ENCODE results near the gene RMND5B.

The RMND5B gene

GRCh38 chr5:178163772-178164735 lies 33.2 kb downstream of the RMND5B start:
- no peak overlapping the region for H3K4me3 ChIP-seq (ENCODE audit: low read depth, low read length)
- TF ChIP-seq POLR2A (IDR thresholded peaks at IDR 0.05; ENCODE audit: extremely low read depth, insufficient read length) = no peak
- peak; percentile 94 for TF ChIP-seq CTCF (IDR thresholded peaks at IDR 0.05; ENCODE audit: low read depth, low read length)
- TF ChIP-seq, protein P1, sequence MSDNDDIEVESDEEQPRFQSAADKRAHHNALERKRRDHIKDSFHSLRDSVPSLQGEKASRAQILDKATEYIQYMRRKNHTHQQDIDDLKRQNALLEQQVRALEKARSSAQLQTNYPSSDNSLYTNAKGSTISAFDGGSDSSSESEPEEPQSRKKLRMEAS (IDR thresholded peaks at IDR 0.05; ENCODE audit: low read depth, low read length) = peak; percentile 77
- TF ChIP-seq MYC (IDR thresholded peaks at IDR 0.05; ENCODE audit: low read depth, low read length) = peak; percentile 59

GRCh38 chr5:178165581-178165980 lies 34.8 kb downstream of the RMND5B start:
- no peak for DNase-seq (ENCODE audit: low read depth)
- TF ChIP-seq CTCF (IDR thresholded peaks at IDR 0.05; ENCODE audit: low read depth, low read length) (no peak), MYC (IDR thresholded peaks at IDR 0.05; ENCODE audit: low read depth, low read length) (no peak), POLR2A (IDR thresholded peaks at IDR 0.05; ENCODE audit: extremely low read depth, insufficient read length) (no peak)
- TF ChIP-seq, protein P1 (IDR thresholded peaks at IDR 0.05; ENCODE audit: low read depth, low read length) = no peak
- no peak overlapping the region for H3K4me3 ChIP-seq (ENCODE audit: low read depth, low read length)

More at GRCh38 chr5:178163772-178164735, 33.2 kb downstream of the RMND5B start:
- DNase-seq (ENCODE audit: low read depth) = peak; percentile 80

- TF ChIP-seq MYC (IDR thresholded peaks at IDR 0.05; ENCODE audit: low read depth, low read length) = no peak
- TF ChIP-seq POLR2A (IDR thresholded peaks at IDR 0.05; ENCODE audit: extremely low read depth, insufficient read length) = no peak
- TF ChIP-seq CTCF (IDR thresholded peaks at IDR 0.05; ENCODE audit: low read depth, low read length) = no peak
- TF ChIP-seq, protein P1 (IDR thresholded peaks at IDR 0.05; ENCODE audit: low read depth, low read length) = no peak
- H3K4me3 ChIP-seq (ENCODE audit: low read depth, low read length) = no peak overlapping the region
- no peak for DNase-seq (ENCODE audit: low read depth)
Measured at GRCh38 chr5:178170455-178170854, 39.6 kb downstream of the RMND5B start.

- TF ChIP-seq, protein P1 (IDR thresholded peaks at IDR 0.05; ENCODE audit: low read depth, low read length) = no peak
- TF ChIP-seq CTCF (IDR thresholded peaks at IDR 0.05; ENCODE audit: low read depth, low read length) (no peak), MYC (IDR thresholded peaks at IDR 0.05; ENCODE audit: low read depth, low read length) (no peak), POLR2A (IDR thresholded peaks at IDR 0.05; ENCODE audit: extremely low read depth, insufficient read length) (no peak)
- no peak overlapping the region for H3K4me3 ChIP-seq (ENCODE audit: low read depth, low read length)
- no peak for DNase-seq (ENCODE audit: low read depth)
Measured at GRCh38 chr5:178174456-178174855, 43.6 kb downstream of the RMND5B start.

- no peak for DNase-seq (ENCODE audit: low read depth)
- TF ChIP-seq CTCF (IDR thresholded peaks at IDR 0.05; ENCODE audit: low read depth, low read length) = no peak
- TF ChIP-seq, protein P1 (IDR thresholded peaks at IDR 0.05; ENCODE audit: low read depth, low read length) = no peak
- no peak for TF ChIP-seq POLR2A (IDR thresholded peaks at IDR 0.05; ENCODE audit: extremely low read depth, insufficient read length)
- no peak for TF ChIP-seq MYC (IDR thresholded peaks at IDR 0.05; ENCODE audit: low read depth, low read length)
- no peak overlapping the region for H3K4me3 ChIP-seq (ENCODE audit: low read depth, low read length)
Measured at GRCh38 chr5:178176791-178177190, 46.0 kb downstream of the RMND5B start.
